Fibroblast of lung (primary cell): ENCODE results near the gene PCGF6.

ENCODE experiments used
- CTCF ChIP-seq, 2 donors: IDR thresholded peaks in 1 of 2; conservative IDR thresholded peaks in 1 of 2; 1 replicate in 1 of 2; 2 replicates in 1 of 2; pipeline ENCODE4 v1.5.1; 2011 to 2012; ENCODE audit warnings: low read length in 2 of 2, control low read depth in 1 of 2, inconsistent platforms in 1 of 2, low read depth in 1 of 2, mild to moderate bottlenecking in 1 of 2
- EZH2 ChIP-seq: IDR thresholded peaks from 2 replicates; pipeline ENCODE4 v1.5.1; 2012; ENCODE audit warnings: low read length, control low read depth, mild to moderate bottlenecking; ENCODE audit errors: missing control alignments

- TF ChIP-seq CTCF (conservative IDR thresholded peaks at IDR 0.05 in 1 of 2, IDR thresholded peaks at IDR 0.05 in 1 of 2; ENCODE audit: low read depth in 1 of 2, low read length in 2 of 2) (no peak), EZH2 (no peak)
Measured at GRCh38 chr10:103350175-103350516, 794 bp downstream of the PCGF6 start.
